Astrocyte (in vitro differentiated cells and primary cell): Measurements from ENCODE around the gene NPLOC4. TPM values are rescaled to one million over a fixed set of nuclear protein-coding genes. Genes with fewer than 3 reads are reported as not detected.
A peak's percentile ranks its signal among the peaks of the same experiment; 100 is the strongest.

Experiments used
- DNase-seq: peaks from one replicate; pipeline ENCODE4 v3.0.0-alpha.2; 2010; ENCODE audit warnings: low read depth
- FAIRE-seq: peaks from 2 replicates; lab custom pipeline; 2011; peaks lifted over from hg19 to GRCh38; lab: Jason Lieb, UNC
- H2AFZ ChIP-seq: 2 replicates; pipeline ENCODE4 v1.6.0; 2012; ENCODE audit warnings: low read depth, low read length, inconsistent platforms
- H3K27ac ChIP-seq: 2 replicates; pipeline ENCODE4 v1.5.1; 2011; ENCODE audit warnings: low read depth, low read length, inconsistent platforms
- H3K27me3 ChIP-seq: 2 replicates; pipeline ENCODE4 v1.6.0; 2011; ENCODE audit warnings: low read length, inconsistent platforms; ENCODE audit not compliant: insufficient read depth
- H3K36me3 ChIP-seq: 2 replicates; pipeline ENCODE4 v1.5.1; 2011; ENCODE audit warnings: low read length, inconsistent platforms; ENCODE audit not compliant: insufficient read depth
- H3K4me1 ChIP-seq: 2 replicates; pipeline ENCODE4 v1.5.1; 2011; ENCODE audit warnings: low read length, inconsistent platforms; ENCODE audit not compliant: insufficient read depth
- H3K4me2 ChIP-seq: 2 replicates; pipeline ENCODE4 v1.6.0; 2012; ENCODE audit warnings: low read length, inconsistent platforms
- H3K4me3 ChIP-seq: 2 replicates; pipeline ENCODE4 v1.5.1; 2011; ENCODE audit warnings: low read depth, mild to moderate bottlenecking, low read length, inconsistent platforms; ENCODE audit not compliant: insufficient read depth
- H3K79me2 ChIP-seq: 2 replicates; pipeline ENCODE4 v1.6.0; 2012; ENCODE audit warnings: mild to moderate bottlenecking, low read length, inconsistent platforms; ENCODE audit not compliant: insufficient read depth
- H3K9ac ChIP-seq: 2 replicates; pipeline ENCODE4 v1.6.0; 2012; ENCODE audit warnings: mild to moderate bottlenecking, low read length, inconsistent platforms
- H3K9me3 ChIP-seq: 2 replicates; pipeline ENCODE4 v1.5.1; 2012; ENCODE audit warnings: low read depth, mild to moderate bottlenecking, low read length, inconsistent platforms; ENCODE audit not compliant: insufficient read depth
- H4K20me1 ChIP-seq: 2 replicates; pipeline ENCODE4 v1.6.0; 2012; ENCODE audit warnings: low read length, inconsistent platforms; ENCODE audit not compliant: insufficient read depth
- H3K27ac Mint-ChIP-seq: one replicate; pipeline ENCODE4 v1.8.0; 2021; ENCODE audit warnings: mild to moderate bottlenecking, mixed read lengths; ENCODE audit not compliant: unreplicated experiment
- H3K27me3 Mint-ChIP-seq: one replicate; pipeline ENCODE4 v1.8.0; 2021; ENCODE audit warnings: low read depth, mixed read lengths; ENCODE audit not compliant: unreplicated experiment
- H3K36me3 Mint-ChIP-seq: one replicate; pipeline ENCODE4 v1.8.0; 2021; ENCODE audit warnings: low read depth, mixed read lengths; ENCODE audit not compliant: unreplicated experiment
- H3K4me1 Mint-ChIP-seq: one replicate; pipeline ENCODE4 v1.8.0; 2021; ENCODE audit warnings: low read depth, mixed read lengths; ENCODE audit not compliant: unreplicated experiment
- H3K4me3 Mint-ChIP-seq: one replicate; pipeline ENCODE4 v1.8.0; 2021; ENCODE audit warnings: mild to moderate bottlenecking, moderate library complexity, mixed read lengths; ENCODE audit not compliant: unreplicated experiment
- H3K9me3 Mint-ChIP-seq: one replicate; pipeline ENCODE4 v1.8.0; 2021; ENCODE audit warnings: mild to moderate bottlenecking, mixed read lengths; ENCODE audit not compliant: unreplicated experiment
- CTCF ChIP-seq: IDR thresholded peaks from 2 replicates; pipeline ENCODE4 v1.5.1; 2011; ENCODE audit warnings: low read depth, mild to moderate bottlenecking, inconsistent platforms, low read length, moderate library complexity; ENCODE audit not compliant: insufficient read depth
- EZH2 ChIP-seq: IDR thresholded peaks from 2 replicates; pipeline ENCODE4 v1.6.1; 2012; ENCODE audit warnings: mild to moderate bottlenecking, low read length, inconsistent platforms; ENCODE audit not compliant: insufficient read depth
- total RNA-seq: library from RNA; stranded (reverse); gene quantifications from 2 replicates; pipeline ENCODE4 v1.2.1, GENCODE V29; 2021

NPLOC4 gene
- total RNA-seq, 1 donor from 2014 or later = 125 TPM

- Histone ChIP-seq H4K20me1 (no peaks in the 10 kb centered on the region), H3K9me3 (no peaks in the 10 kb centered on the region), H3K27me3 (no peaks in the 10 kb centered on the region), H3K79me2 (peaks cover 16% of the 10 kb centered on the region), H3K9ac (no peak overlapping the region), H2AFZ (no peak overlapping the region), H3K4me2 (no peak overlapping the region), H3K4me1 (peaks cover 55% of the 10 kb centered on the region), H3K4me3 (no peak overlapping the region), H3K36me3 (peaks cover 24% of the 10 kb centered on the region), H3K27ac (no peak overlapping the region)
- Mint-ChIP-seq H3K4me3 (peak overlapping the region; percentile 67), H3K27me3 (no peaks in the 10 kb centered on the region), H3K27ac (peak overlapping the region; percentile 87), H3K4me1 (peaks cover 69% of the 10 kb centered on the region), H3K36me3 (peaks cover 25% of the 10 kb centered on the region), H3K9me3 (no peaks in the 10 kb centered on the region)
- FAIRE-seq = no peak
- peak; percentile 48 for DNase-seq
- no peak for TF ChIP-seq CTCF
- TF ChIP-seq EZH2 = no peak
These were observed 72.9 kb downstream of the NPLOC4 start for GRCh38 chr17:81563861-81564586.

- no peaks in the 10 kb centered on the region for H3K27me3 ChIP-seq
- H3K9ac ChIP-seq = peak overlapping the region; percentile 27
- no peak overlapping the region for H2AFZ ChIP-seq
- Mint-ChIP-seq H3K9me3 (no peaks in the 10 kb centered on the region), H3K4me1 (peaks cover 55% of the 10 kb centered on the region), H3K27me3 (no peaks in the 10 kb centered on the region), H3K27ac (peak overlapping the region; percentile 38), H3K36me3 (peaks cover 24% of the 10 kb centered on the region), H3K4me3 (no peak overlapping the region)
- H3K79me2 ChIP-seq = peaks cover 36% of the 10 kb centered on the region
- peak overlapping the region; percentile 51 for H3K4me2 ChIP-seq
- FAIRE-seq (no peak), DNase-seq (peak; percentile 48)
- peak overlapping the region; percentile 88 for H3K27ac ChIP-seq
- no peak overlapping the region for H3K4me3 ChIP-seq
- H3K9me3 ChIP-seq = no peaks in the 10 kb centered on the region
- H3K36me3 ChIP-seq = peaks cover 32% of the 10 kb centered on the region
- H4K20me1 ChIP-seq = peaks cover 15% of the 10 kb centered on the region
- H3K4me1 ChIP-seq = peaks cover 43% of the 10 kb centered on the region
- no peak for TF ChIP-seq CTCF
- no peak for TF ChIP-seq EZH2
These were observed 75.4 kb downstream of the NPLOC4 start for GRCh38 chr17:81561494-81561885.
